Heart right ventricle (tissue), 16 donors: Measurements from ENCODE around the gene CDKAL1. TPM values are rescaled to one million over a fixed set of nuclear protein-coding genes. Genes with fewer than 3 reads are reported as not detected.
"Not testable (repeated sequence)": the region's sequence is repeated elsewhere in the genome, so short reads cannot be mapped to it uniquely, and the experiment has no call there.

Experiments
- ATAC-seq, 8 donors: fragments of 200-7000 bp; cut with Tn5 transposase; one replicate each; pipeline ENCODE4 v1.9.1; 2020; ENCODE audit warnings: mild to moderate bottlenecking in 8 of 8, moderate library complexity in 8 of 8, moderate number of reproducible peaks in 1 of 8
- DNase-seq, 2 donors: peaks; one replicate each; pipeline ENCODE4 v3.0.0-alpha.2; 2020
- H3K27ac ChIP-seq, 10 donors: fragments of 200-600 bp; sonication (generic) in 2 of 10; one replicate each; pipeline versions ENCODE4 v1.5.0 to v1.8.0; 2020 to 2022; ENCODE audit warnings: mild to moderate bottlenecking in 3 of 10
- H3K27me3 ChIP-seq, 7 donors: fragments of 200-600 bp; one replicate each; pipeline ENCODE4 v1.8.0; 2021 to 2022; ENCODE audit warnings: mild to moderate bottlenecking in 2 of 7
- H3K36me3 ChIP-seq, 9 donors: fragments of 200-600 bp; sonication (generic) in 1 of 9; one replicate each; pipeline versions ENCODE4 v1.5.0 to v1.8.0; 2020 to 2022; ENCODE audit warnings: mild to moderate bottlenecking in 2 of 9
- H3K4me1 ChIP-seq, 9 donors: fragments of 200-600 bp; sonication (generic) in 1 of 9; one replicate each; pipeline versions ENCODE4 v1.5.0 to v1.8.0; 2020 to 2022; ENCODE audit warnings: mild to moderate bottlenecking in 4 of 9
- H3K4me3 ChIP-seq, 10 donors: fragments of 200-600 bp; sonication (generic) in 2 of 10; one replicate each; pipeline versions ENCODE4 v1.5.0 to v1.8.0; 2020 to 2022; ENCODE audit warnings: mild to moderate bottlenecking in 7 of 10, moderate library complexity in 2 of 10
- H3K9me3 ChIP-seq, 11 donors: fragments of 200-600 bp in 10 of 11; sonication (generic) in 2 of 11; one replicate each; pipeline versions ENCODE4 v1.5.0 to v1.8.0; 2013 to 2022; ENCODE audit warnings: mild to moderate bottlenecking in 2 of 11, control low read depth in 1 of 11, moderate library complexity in 1 of 11
- whole genome bisulfite sequencing, 2 donors: extraction: QIAGEN DNeasy Blood & Tissue Kit; methylation state at CpG; one replicate each; pipeline ENCODE4 v1.1.7; 2013; ENCODE audit warnings: inconsistent platforms in 1 of 2; 5-methylcytosine and 5-hydroxymethylcytosine counted together
- intact Hi-C, 10 donors: fragments of 100-400 bp; cut with DNase I; formaldehyde crosslinking; loops; one replicate each; pipeline versions ENCODE4 v1.11.1 to v1.14.2; 2022
- polyA plus RNA-seq, 2 donors: library from polyadenylated mRNA; stranded (reverse); fragments of 200-250 nt; gene quantifications; one replicate each; pipeline ENCODE4 v1.2.3, GENCODE V29; 2013
- total RNA-seq, 10 donors: library from RNA; stranded (reverse); fragmentation: NEBNext Ultra II Directional in 3 of 10; extraction: Animal tissue kit (Norgen Biotek cat#: 25700) in 3 of 10; gene quantifications; one replicate each; pipeline versions ENCODE4 v1.2.1 to v1.2.4, GENCODE V29; 2021 to 2023
- TF ChIP-seq, protein P1 (sequence below), 9 donors: fragments of 200-600 bp; sonication (generic) in 2 of 9; IDR thresholded peaks; one replicate each; pipeline versions ENCODE4 v1.5.0 to v1.8.0; 2021 to 2022; ENCODE audit warnings: antibody characterized with exemption in 9 of 9, mild to moderate bottlenecking in 5 of 9, moderate library complexity in 1 of 9
- donor health status: Arrhythmogenic right ventricular cardiomyopathy.
- donor health status: ischemic (EF 13 %, LVEDD 7.1; RV severe dilation, severe dysfunction).
- donor health status: healthy with polysubstance abuse.
- donor health status: DM: no; HTN: yes; CAD: no.
- donor health status: DM: no; HTN: no; CAD: no.
- donor health status: ischemic (EF 25% LVEDD 6.9; RV normal size, moderate dysfunction).
- donor health status: ischemic (EF 25% LVEDD 5.7; RV mildly dilated, moderate dysfunction).
- donor health status: healthy.
- donor health status: DM: yes; HTN: yes; CAD: no.
- donor health status: Ischemic cardiomyopathy.
- donor health status: ischemic (EF 35%, LVEDD 5.7; RV mildly dilated, moderate dysfunction).
- donor health status: nonischemic (EF 11% LVEDD 7.7; RV severe dilation, severe dysfunction).
- donor health status: DM: yes; HTN: yes; CAD: no.
- donor health status: PGD.
- donor health status: ischemic (EF 29% LVEDD 5.4; RV normal size, mild dysfunction).
- donor health status: nonischemic (EF 23%, LVEDD 6.1; RV moderate dilation, normal function).

The CDKAL1 gene
- total and polyA plus RNA-seq, 12 donors = 3.2 to 14.0 (median 10.6) TPM

DNA sequence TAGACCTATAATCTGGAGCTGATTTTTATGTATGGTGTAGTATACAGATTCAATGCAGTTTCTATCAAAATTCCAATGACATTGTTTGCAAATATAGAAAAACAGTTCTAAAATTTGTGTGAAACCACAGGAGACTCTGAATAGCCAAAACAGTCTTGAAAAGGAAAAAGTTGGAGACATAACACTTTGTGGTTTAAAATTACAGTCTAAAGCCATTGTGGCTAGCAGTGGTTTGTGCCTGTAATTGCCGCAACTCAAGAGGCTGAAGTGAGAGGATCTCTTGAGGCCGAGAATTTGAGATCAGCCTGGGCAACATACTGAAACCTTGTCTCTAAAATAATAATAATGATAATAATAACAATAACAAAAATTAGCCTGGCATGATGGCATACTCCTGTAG, 213.7 kb downstream of the CDKAL1 start:
- 90 to 100% methylated on average over 2 of the region's 2 CpGs for WGBS, 2 donors

DNA sequence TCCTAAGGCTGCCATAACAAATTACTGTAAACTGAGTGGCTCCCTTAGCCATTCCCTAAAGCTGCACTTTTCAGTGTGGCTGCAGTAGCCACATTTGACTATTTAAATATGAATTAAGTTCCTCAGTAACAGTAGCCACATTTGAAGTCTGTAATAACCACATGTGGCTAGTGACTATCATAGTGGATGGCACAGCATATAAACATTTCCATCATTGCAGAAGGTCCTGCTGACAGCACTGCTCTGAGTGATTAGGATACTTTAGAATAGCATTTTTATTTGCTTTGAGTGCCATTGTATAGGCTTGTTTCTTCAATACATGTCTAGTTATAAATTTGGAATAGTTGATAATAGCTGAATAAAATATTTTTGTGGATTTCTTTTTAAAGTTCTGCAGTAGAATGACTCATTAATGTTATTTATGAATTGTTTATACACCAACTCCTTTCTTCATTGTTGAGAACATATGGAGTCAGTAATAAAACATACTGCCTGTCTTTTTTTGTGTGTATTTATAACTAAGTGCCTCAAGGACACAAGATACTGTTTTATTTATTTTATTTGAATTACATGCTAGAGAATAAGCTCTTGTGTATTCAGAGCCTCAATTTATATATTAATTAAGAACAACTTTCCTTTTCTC, 217.2 kb downstream of the CDKAL1 start:
- peaks cover 0 to 20% (median 0%) of the 10 kb centered on the region in 11 donors for H3K9me3 ChIP-seq
- H3K27ac ChIP-seq = no peak overlapping the region
- no peak for DNase-seq
- no peaks in the 10 kb centered on the region for H3K27me3 ChIP-seq
- no peak overlapping the region for H3K4me3 ChIP-seq
- H3K36me3 ChIP-seq = no peaks in the 10 kb centered on the region
- H3K4me1 ChIP-seq = peaks cover 0 to 11% (median 0%) of the 10 kb centered on the region in 9 donors
- intact Hi-C loops = no loop called here
- TF ChIP-seq, protein P1, sequence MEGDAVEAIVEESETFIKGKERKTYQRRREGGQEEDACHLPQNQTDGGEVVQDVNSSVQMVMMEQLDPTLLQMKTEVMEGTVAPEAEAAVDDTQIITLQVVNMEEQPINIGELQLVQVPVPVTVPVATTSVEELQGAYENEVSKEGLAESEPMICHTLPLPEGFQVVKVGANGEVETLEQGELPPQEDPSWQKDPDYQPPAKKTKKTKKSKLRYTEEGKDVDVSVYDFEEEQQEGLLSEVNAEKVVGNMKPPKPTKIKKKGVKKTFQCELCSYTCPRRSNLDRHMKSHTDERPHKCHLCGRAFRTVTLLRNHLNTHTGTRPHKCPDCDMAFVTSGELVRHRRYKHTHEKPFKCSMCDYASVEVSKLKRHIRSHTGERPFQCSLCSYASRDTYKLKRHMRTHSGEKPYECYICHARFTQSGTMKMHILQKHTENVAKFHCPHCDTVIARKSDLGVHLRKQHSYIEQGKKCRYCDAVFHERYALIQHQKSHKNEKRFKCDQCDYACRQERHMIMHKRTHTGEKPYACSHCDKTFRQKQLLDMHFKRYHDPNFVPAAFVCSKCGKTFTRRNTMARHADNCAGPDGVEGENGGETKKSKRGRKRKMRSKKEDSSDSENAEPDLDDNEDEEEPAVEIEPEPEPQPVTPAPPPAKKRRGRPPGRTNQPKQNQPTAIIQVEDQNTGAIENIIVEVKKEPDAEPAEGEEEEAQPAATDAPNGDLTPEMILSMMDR (IDR thresholded peaks at IDR 0.05) = no peak
- ATAC-seq = no peak

More for the DNA sequence above, 213.7 kb downstream of the CDKAL1 start:
- no peaks in the 10 kb centered on the region for H3K36me3 ChIP-seq
- no peaks in the 10 kb centered on the region for H3K27me3 ChIP-seq
- H3K27ac ChIP-seq = no peak overlapping the region
- peaks cover 0 to 8% (median 0%) of the 10 kb centered on the region in 11 donors for H3K9me3 ChIP-seq
- intact Hi-C loops = no loop called here
- H3K4me3 ChIP-seq = no peak overlapping the region
- TF ChIP-seq, protein P1 (IDR thresholded peaks at IDR 0.05) = no peak
- peaks cover 0 to 13% (median 0%) of the 10 kb centered on the region in 9 donors for H3K4me1 ChIP-seq
- ATAC-seq = no peak
- no peak for DNase-seq

DNA sequence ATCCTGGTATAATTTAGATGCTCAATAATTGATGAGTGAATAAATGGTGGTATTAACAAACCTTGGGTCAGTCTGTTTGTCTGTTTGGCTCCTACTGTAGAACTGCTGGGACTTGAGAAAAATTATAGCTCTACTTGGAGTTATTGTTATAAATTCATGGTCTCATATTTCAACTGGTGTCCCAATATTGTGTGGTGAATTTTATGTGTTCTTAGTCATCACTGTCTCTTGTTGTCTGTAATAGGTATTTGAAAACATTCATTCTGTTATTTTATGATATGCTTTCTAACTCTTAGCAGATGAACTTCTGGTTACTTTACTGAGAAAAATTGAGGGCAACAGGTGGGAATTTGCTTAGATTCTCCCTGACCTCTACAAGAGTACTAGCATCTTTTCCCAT, 221.4 kb downstream of the CDKAL1 start:
- no peaks in the 10 kb centered on the region for H3K4me1 ChIP-seq
- DNase-seq = no peak
- H3K9me3 ChIP-seq = peaks cover 0 to 12% (median 0%) of the 10 kb centered on the region in 11 donors
- intact Hi-C loops = loop anchor here in 1 of 10 donors (5.0 kb wide), 1 partner anchor 283 kb away; no protein-coding TSS in a partner anchor
- ATAC-seq = no peak
- no peak overlapping the region for H3K27ac ChIP-seq
- TF ChIP-seq, protein P1 (IDR thresholded peaks at IDR 0.05) = no peak
- no peaks in the 10 kb centered on the region for H3K27me3 ChIP-seq
- peaks cover 0 to 16% (median 0%) of the 10 kb centered on the region in 9 donors for H3K36me3 ChIP-seq
- no peak overlapping the region for H3K4me3 ChIP-seq

DNA sequence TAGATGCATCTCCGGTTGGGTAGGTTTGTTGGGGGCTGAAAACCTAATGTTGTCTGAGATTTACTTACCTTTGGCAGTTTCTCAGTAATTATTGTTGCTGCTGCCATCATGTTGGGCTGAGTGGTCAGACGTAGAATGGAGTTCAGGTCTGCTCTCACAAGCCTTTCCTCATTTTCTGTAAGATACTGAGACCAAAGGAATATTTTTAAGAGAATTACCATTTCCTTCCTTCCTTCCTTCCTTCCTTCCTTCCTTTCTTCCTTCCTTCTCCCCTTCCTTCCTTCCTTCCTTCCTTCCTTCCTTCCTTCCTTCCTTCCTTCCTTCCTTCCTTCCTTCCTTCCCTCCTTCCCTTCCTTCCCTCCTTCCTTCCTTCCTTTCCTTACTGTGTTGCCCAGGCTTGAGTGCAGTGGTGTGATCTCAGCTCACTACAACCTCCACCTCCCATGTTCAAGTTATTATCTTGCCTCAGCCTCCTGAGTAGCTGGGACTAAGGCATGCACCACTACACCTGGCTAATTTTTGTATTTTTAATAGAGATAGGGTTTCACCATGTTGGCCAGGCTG, 222.4 kb downstream of the CDKAL1 start:
- peaks cover 0 to 12% (median 0%) of the 10 kb centered on the region in 11 donors for H3K9me3 ChIP-seq
- not testable (repeated sequence) for DNase-seq, ATAC-seq, H3K4me3 ChIP-seq, H3K27me3 ChIP-seq, H3K27ac ChIP-seq, H3K4me1 ChIP-seq
- intact Hi-C loops = loop anchor here in 1 of 10 donors (5.0 kb wide), 1 partner anchor 284 kb away; no protein-coding TSS in a partner anchor
- 97 to 98% methylated on average over 2 of the region's 2 CpGs for WGBS, 2 donors
- H3K36me3 ChIP-seq = peaks cover 0 to 16% (median 0%) of the 10 kb centered on the region in 9 donors

DNA sequence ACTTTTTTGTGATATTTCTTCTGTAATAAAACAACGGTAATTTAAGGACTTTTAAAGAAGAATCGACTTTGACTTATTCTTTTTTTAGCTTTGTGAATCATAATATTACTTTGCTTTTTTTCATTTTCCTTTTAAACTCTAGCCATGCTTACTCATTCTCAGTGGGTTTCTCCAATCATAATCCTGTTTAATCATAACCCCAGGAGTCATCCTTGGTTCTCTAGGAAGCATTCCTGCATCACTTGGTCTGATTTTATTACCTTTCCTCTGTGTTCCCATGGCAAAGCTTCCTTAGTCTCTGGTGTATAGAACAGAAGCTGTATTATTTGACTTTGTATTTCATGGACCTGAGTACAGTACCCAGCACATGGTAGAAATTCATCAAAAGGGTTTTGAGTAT, 223.5 kb downstream of the CDKAL1 start:
- Histone ChIP-seq H3K9me3 (peaks cover 0 to 12% (median 0%) of the 10 kb centered on the region in 11 donors), H3K4me1 (no peaks in the 10 kb centered on the region), H3K4me3 (no peak overlapping the region), H3K27me3 (no peaks in the 10 kb centered on the region), H3K27ac (no peak overlapping the region), H3K36me3 (peaks cover 0 to 16% (median 0%) of the 10 kb centered on the region in 9 donors)
- DNase-seq (no peak), ATAC-seq (no peak)
- intact Hi-C loops = loop anchor here in 1 of 10 donors (5.0 kb wide), 1 partner anchor 285 kb away; no protein-coding TSS in a partner anchor
- WGBS, 2 donors = 88 to 90% methylated on average over 2 of the region's 2 CpGs
- TF ChIP-seq, protein P1 (IDR thresholded peaks at IDR 0.05) = no peak
